ENCODE results near the gene CASZ1. TPM values are rescaled to one million over a fixed set of nuclear protein-coding genes. Genes with fewer than 3 reads are reported as not detected.

The CASZ1 gene
- total and polyA plus RNA-seq, 10 of the 15 experiments (the other 5 are each of a cell fraction or from before 2014, with no cell fraction given): 0.52 to 9.8 (median 3.7) TPM

DNA sequence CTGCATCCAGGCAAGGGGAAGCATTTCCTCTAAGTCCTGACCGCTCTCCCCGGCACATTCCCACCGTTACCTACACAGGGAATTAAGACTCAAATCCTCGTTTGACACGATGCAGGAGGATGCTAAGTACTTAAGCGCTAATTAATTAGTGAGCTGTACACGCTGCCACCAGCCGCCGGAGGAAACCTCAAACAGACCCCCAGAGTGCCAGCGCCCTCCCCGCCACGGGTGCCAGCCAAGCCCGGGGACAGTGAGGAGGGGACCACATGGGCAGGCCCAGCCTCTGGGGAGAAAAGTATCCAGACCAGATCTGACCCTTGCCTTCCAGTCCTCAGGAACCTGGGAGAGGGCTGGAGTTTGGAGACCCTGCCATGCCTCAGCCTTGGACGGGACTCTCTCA is 17.4 kb upstream of the CASZ1 start:
- intact Hi-C loops (cut with micrococcal nuclease; ENCODE audit: unreplicated experiment): no loop called here
- no peaks in the 10 kb centered on the region for H3K4me1 ChIP-seq (ENCODE audit: control insufficient read depth, insufficient read depth, low read length)
- TF ChIP-seq, protein P1, sequence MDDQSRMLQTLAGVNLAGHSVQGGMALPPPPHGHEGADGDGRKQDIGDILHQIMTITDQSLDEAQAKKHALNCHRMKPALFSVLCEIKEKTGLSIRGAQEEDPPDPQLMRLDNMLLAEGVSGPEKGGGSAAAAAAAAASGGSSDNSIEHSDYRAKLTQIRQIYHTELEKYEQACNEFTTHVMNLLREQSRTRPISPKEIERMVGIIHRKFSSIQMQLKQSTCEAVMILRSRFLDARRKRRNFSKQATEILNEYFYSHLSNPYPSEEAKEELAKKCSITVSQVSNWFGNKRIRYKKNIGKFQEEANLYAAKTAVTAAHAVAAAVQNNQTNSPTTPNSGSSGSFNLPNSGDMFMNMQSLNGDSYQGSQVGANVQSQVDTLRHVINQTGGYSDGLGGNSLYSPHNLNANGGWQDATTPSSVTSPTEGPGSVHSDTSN (IDR thresholded peaks at IDR 0.05; ENCODE audit: insufficient replicate concordance, low read depth, low read length): no peak
- TF ChIP-seq RB1 (IDR thresholded peaks at IDR 0.05; ENCODE audit: borderline replicate concordance): no peak
- TF ChIP-seq MEF2A (IDR thresholded peaks at IDR 0.05; ENCODE audit: insufficient read depth, low read depth, low read length): no peak
- TF ChIP-seq KAT2A (conservative IDR thresholded peaks at IDR 0.05; ENCODE audit: control insufficient read depth, low read depth, low read length): no peak
- no peak for TF ChIP-seq TCF12 (IDR thresholded peaks at IDR 0.05; ENCODE audit: low read depth, low read length)
- TF ChIP-seq RCOR1 (conservative IDR thresholded peaks at IDR 0.05; ENCODE audit: low read depth, low read length): no peak
- no peak for TF ChIP-seq KDM1A (IDR thresholded peaks at IDR 0.05; ENCODE audit: borderline replicate concordance)
- no peak for TF ChIP-seq ZNF687 (IDR thresholded peaks at IDR 0.05)
- TF ChIP-seq ZNF384 (IDR thresholded peaks at IDR 0.05; ENCODE audit: borderline replicate concordance, low read depth, low read length): no peak
- no peak for TF ChIP-seq LARP7 (IDR thresholded peaks at IDR 0.05)
- TF ChIP-seq NRF1 (conservative IDR thresholded peaks at IDR 0.05; ENCODE audit: low read depth, low read length): no peak
- TF ChIP-seq CREB1 (IDR thresholded peaks at IDR 0.05; ENCODE audit: low read depth): no peak
- no peak overlapping the region for H3K4me3 ChIP-seq
- H2AFZ ChIP-seq (ENCODE audit: control insufficient read depth, low read depth, low read length): no peak overlapping the region
- no peak overlapping the region for H3K27ac ChIP-seq (ENCODE audit: control insufficient read depth, insufficient read depth)
- H3K9ac ChIP-seq (ENCODE audit: control insufficient read depth, insufficient read depth, low read length): no peak overlapping the region
- ATAC-seq: no peak
- no peaks in the 10 kb centered on the region; the same call in 1 of the 2 replicates for H4K20me1 ChIP-seq (ENCODE audit: control insufficient read depth, insufficient read depth)
- CTCF ChIA-PET: no interaction called here
- FAIRE-seq: no peak
- POLR2A ChIA-PET: no interaction called here
- DNase-seq (ENCODE audit: low read depth, low spot score): no peak
- H3K4me2 ChIP-seq (ENCODE audit: control insufficient read depth, insufficient read depth): no peak overlapping the region
- 42% methylated on average over 14 of the region's 14 CpGs for WGBS (ENCODE audit: insufficient coverage, insufficient replicate concordance, low lambda C conversion rate, missing lambda C conversion rate)
- SMC1A ChIA-PET (ENCODE audit: uncharacterized antibody, unreplicated experiment): interaction anchor here (0.6 kb wide), 1 partner anchor 226 kb away, joined by 3 read pairs; no protein-coding TSS in a partner anchor
- RAD21 ChIA-PET (ENCODE audit: unreplicated experiment): no interaction called here
- peaks cover 0 to 4% of the 10 kb centered on the region in 2 experiments; a peak in 3 of 4 replicates for H3K27me3 ChIP-seq (replicated peaks in 1 of 2; ENCODE audit: control insufficient read depth in 2 of 2, insufficient read depth in 2 of 2, low read length in 1 of 2)
- in situ Hi-C loops (cut with MboI): no loop called here
- no peaks in the 10 kb centered on the region for H3K79me2 ChIP-seq (ENCODE audit: control insufficient read depth, insufficient read depth, low read length)
- no peaks in the 10 kb centered on the region for H3K36me3 ChIP-seq (ENCODE audit: control insufficient read depth in 2 of 2, insufficient read depth in 2 of 2, low read length in 1 of 2)
- no peaks in the 10 kb centered on the region for H3K9me3 ChIP-seq (replicated peaks; ENCODE audit: control insufficient read depth, insufficient read depth, low read length)
- BruUV-seq (replicated peaks): no TSS peak
